NCI-H1694 (cell line): ENCODE results near the gene AHCY.

Experiments
- DNase-seq: peaks from one replicate; lab custom pipeline; 2025; lab: John Stamatoyannopoulos, UW

AHCY gene

GRCh38 chr20:34324541-34324940, 21.4 kb upstream of the AHCY start:
- DNase-seq = no peak

GRCh38 chr20:34322267-34323105, 19.3 kb upstream of the AHCY start:
- no peak for DNase-seq

- no peak for DNase-seq
These were observed 17.7 kb upstream of the AHCY start for GRCh38 chr20:34320861-34321260.

GRCh38 chr20:34318609-34319443, 15.7 kb upstream of the AHCY start:
- no peak for DNase-seq

- DNase-seq = no peak
These were observed 13.2 kb upstream of the AHCY start for GRCh38 chr20:34316196-34316814.

- DNase-seq = no peak
These were observed 12.1 kb upstream of the AHCY start for GRCh38 chr20:34315236-34315635.

GRCh38 chr20:34312544-34313217, 9.5 kb upstream of the AHCY start:
- peak; percentile 71 for DNase-seq

GRCh38 chr20:34312024-34312460, 8.9 kb upstream of the AHCY start:
- DNase-seq = no peak

GRCh38 chr20:34311118-34312023, 8.2 kb upstream of the AHCY start:
- no peak for DNase-seq

GRCh38 chr20:34310481-34311117, 7.4 kb upstream of the AHCY start:
- no peak for DNase-seq

GRCh38 chr20:34309691-34310090, 6.5 kb upstream of the AHCY start:
- no peak for DNase-seq

GRCh38 chr20:34305333-34306230, 2.4 kb upstream of the AHCY start:
- DNase-seq = no peak

GRCh38 chr20:34302312-34302722, 838 bp downstream of the AHCY start:
- no peak for DNase-seq

GRCh38 chr20:34301587-34302311, 1.4 kb downstream of the AHCY start:
- no peak for DNase-seq

GRCh38 chr20:34300809-34301586, 2.2 kb downstream of the AHCY start:
- DNase-seq = no peak

GRCh38 chr20:34300256-34300806, 2.8 kb downstream of the AHCY start:
- no peak for DNase-seq

- no peak for DNase-seq
These were observed 3.4 kb downstream of the AHCY start for GRCh38 chr20:34299556-34300255.
